Embryonic facial prominence (tissue), 1 donor: ENCODE data around the gene SAP30BP.
A peak's percentile ranks its signal among the peaks of the same experiment; 100 is the strongest.
"Not testable (repeated sequence)": the region's sequence is repeated elsewhere in the genome, so short reads cannot be mapped to it uniquely, and the experiment has no call there.

ENCODE experiments used
- DNase-seq: peaks from one replicate; pipeline ENCODE4 v3.0.0-alpha.2; 2016; ENCODE audit errors: extremely low spot score

SAP30BP gene

DNA sequence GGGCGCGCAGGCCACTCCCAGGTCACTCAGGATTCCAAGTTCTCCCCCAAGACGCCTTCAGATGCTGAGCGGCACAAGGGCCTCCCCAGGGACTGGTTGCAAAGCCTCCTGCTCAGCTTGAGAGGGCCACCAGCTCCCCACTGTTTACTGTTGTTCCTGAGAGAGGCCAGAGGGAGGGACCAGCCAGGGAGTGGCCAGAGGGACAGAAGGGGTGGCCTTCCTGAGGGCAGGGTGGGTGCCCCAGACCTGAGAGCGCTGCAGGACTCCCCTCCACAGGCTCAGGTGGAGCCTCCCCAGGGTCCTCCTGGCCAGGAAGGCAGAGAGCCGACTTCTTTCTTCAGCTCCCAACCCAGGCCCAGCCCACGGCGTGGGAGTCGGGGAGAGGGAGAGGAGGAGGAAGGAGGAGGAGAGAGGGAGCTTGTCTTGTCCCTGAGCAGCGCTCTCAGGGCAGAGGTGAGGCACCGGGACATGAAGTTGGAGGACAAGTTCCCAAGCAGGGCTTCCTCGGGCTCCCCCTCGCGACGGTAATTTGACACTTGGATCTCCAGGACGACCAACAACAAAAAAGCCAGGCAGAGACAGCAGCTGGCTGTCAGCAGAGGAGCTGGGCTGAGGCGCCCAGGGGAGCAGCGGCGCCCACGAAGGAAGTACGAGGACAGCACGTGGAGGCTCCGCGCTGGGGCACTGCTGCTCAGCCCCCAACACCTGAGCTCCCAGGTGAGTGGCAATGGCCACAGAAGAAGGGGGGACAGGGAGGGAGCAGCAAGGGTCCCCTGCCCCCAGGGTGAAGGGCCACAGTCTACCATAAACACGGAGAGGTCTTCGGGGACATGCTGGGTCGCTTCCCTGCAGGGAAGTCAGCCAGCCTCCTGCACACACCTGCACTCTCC, 33.4 kb upstream of the SAP30BP start:
- DNase-seq: peak; percentile 84

DNA sequence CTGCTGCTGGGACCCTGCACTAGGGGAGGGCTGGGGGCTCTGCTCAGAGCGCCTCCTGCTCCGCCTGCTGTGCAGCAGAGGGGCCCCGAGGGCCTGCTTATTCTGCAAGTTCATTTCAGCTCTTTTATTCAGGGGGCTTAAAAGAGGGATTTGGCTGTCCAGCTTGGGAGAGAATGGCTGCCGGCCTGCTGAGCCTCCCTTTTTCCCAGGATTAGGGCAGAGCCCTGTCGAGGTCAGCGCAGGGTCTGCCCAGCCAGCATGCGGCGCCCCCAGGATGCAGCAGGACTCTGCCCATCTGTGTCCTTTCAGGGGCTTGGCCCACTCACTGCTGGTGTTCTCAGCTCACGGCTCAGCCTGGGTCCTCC, 32.8 kb upstream of the SAP30BP start:
- no peak for DNase-seq

DNA sequence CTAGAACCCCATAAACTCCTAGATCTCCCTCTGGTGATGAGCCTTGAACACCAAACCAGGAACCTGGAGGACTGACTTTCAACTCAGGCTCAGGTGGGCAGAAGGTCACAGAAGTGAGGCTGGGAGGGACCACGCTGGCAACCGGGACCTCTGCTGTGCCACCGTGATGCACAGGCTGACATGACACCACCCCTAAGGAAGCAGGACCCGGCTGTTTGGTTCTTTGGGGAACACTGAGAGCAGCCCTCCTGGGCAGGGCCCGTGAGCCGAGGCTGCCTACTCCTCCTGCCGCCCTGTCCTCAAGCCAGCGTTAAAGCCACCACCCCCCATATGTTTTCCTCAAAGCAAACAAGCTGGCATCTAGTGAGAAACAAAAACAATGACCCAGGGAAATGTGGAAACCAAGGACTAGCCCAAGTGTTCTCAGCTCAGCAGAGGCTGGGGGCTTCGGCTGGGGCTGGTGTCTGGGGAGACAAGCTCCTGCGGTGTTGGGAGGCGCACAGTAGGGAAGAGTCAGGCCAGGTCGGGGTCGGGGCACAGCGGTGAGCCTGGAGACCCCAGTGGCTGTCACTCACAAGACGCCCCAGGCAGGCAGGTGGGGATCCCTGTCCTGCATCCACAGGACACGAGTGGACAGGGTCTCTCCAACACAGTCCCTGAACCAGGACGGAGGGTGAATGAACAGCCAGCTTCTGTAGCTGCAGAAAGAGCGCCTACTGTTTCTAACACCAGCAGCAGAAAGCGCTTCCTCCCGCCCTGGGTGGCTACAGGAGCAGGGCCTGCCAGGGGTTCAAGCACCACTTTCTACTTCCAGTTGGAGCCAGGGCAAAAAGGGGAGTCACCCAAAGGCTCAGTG, 32.2 kb upstream of the SAP30BP start:
- DNase-seq: no peak

DNA sequence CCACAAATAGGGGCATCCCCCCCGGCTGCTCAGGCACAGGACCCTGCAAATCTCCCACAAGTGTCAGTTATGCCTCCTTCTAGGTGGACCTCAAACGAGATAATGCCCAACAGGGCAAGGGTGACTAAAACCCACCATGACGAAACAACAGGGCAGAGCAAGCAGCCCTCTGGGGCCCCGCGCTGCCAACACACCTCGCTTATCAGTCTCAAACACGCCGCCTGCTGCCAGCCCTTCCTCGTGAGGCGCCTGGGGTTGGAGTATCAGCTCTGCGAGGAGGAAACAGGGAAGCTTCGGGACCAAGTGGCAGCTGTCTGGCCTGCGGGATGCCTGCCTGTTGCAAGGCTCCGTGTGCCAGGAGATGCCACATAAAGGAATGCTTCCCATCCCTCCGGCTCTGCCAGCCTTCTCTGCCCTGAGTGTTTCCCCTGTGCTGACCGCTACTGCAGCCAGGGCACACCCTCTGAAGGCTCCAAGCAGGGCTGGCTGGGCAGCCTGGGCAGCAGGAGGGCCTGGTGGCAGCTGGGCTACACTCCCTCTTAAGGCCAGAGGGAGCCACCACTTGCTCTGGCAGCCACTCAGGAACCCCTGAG, 31.4 kb upstream of the SAP30BP start:
- no peak for DNase-seq

DNA sequence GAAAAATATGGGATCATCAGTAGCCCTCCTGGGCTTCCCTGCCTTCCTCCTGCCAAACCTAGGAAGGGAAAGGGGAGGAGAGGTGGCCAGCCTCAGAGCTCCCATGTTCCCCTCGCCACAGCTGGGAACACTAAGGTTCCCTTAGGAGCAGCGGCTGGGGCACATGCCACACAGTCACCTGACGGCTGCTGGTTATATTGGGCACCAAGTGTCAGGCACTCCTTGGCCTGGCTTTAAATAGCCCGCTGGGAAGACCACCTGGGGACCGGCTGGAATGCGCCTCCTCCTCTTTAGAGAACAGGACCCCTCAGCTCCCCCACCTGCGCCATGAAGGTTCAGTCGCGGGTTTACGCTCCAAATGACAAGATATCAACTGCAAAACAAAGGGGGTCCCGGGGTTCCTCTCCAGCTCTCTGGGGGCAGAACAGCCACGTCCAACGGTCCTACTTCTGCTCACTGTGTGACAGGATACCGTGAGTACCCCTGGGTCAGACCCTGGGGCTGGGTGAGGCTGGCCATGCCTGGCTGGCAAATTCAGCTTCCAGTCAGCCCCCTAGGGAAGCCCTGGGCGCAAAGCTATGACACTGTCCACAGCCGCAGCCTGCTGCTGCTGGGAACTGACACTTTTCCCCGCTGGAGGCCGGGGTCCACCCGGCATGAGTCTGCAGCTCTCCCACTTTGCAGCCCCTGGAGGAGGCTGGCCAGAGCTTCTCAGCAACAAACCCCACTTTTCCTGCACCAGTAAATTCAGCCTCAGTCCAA, 30.6 kb upstream of the SAP30BP start:
- no peak for DNase-seq

DNA sequence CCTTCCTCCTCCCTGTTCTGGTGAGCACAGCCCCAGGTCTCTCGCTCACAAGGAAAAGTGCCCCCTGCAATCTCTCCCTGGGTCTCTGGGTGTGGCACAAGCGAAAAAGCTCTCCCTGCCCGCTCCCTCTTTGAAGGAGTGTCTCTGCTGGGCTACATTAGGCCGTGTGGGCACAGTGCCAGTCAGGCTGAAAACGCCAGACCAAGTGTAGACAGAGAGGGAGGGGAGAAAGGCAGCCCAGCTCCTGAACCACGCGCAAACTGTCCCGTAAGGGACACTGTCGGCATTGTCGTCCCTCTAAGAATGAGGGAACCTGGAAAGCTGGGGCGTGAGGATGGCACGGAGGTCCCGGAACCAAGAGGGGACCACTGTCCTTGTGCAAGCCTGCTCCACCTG, 30.0 kb upstream of the SAP30BP start:
- no peak for DNase-seq

DNA sequence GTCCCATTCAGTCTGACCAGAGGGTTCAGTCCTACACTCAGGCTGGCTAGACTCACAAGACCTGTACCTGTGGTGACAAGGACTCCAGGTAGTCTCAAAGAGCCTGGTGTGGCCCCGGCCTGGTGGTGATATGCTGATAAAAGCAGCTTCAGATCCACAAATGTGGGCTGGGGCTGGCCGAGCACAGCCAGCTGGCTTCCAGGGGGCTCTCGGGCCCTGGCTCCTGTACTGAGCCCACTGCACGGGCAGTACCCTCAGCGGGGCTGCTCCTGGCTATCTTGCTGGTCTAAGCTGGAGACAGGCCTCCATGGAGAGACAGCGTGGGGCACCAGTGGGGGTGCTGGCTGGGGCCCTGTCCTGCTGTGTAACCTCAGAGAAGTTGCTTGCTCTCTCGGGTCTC, 29.6 kb upstream of the SAP30BP start:
- no peak for DNase-seq

DNA sequence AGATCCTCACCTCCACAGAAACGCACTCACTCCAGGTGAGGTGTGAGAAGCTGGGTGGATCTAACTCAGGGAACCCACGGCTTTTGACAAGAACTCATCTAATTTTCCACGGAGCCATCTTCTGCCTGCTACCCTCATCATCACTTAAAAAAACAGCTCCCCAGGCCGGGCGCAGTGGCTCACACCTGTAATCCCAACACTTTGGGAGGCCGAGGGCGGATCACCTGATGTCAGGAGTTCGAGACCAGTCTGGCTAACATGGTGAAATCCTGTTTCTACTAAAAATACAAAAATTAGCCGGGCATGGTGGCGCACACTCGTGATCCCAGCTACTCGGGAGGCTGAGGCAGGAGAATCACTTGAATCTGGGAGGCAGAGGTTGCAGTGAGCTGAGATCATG, 29.1 kb upstream of the SAP30BP start:
- DNase-seq: not testable (repeated sequence)

DNA sequence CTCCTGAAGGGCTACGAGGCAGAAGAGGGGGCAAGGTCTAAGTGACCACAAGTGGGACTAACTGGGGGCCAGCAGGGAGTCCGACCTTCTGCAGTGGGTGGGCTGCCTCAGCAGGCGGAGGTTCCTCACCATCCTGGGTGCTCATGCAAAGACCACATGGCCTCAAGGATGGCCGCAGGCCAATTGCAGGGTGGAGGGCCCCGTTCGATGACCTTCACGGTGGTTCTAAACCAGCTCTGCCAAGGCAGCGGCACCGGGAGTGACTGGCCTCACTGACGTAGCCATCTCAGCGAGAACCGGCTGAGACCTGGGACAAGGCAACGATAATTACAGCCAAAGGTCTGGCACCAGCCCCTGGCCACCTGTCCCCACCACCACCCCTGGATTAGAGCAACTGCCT, 28.2 kb upstream of the SAP30BP start:
- no peak for DNase-seq

DNA sequence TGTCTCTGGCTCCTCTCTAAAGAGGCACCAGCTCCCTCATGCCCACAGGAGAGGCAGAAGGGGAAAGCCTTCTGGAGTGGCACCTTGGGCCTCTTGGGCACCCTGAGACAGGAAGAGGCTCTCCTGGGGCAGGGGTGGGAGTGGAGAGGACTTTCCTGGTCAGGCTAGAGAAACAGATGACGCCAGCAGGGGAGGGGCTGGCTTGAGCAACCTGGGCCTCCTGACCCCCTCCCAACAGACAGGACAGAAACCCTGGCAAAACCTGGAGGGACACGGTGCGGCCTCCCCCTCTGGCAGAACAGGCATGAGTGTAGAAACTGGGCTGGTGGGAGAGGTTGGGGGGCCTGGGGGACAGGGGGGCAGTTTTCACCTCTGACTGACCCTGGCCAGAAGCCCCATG, 27.8 kb upstream of the SAP30BP start:
- DNase-seq: no peak

DNA sequence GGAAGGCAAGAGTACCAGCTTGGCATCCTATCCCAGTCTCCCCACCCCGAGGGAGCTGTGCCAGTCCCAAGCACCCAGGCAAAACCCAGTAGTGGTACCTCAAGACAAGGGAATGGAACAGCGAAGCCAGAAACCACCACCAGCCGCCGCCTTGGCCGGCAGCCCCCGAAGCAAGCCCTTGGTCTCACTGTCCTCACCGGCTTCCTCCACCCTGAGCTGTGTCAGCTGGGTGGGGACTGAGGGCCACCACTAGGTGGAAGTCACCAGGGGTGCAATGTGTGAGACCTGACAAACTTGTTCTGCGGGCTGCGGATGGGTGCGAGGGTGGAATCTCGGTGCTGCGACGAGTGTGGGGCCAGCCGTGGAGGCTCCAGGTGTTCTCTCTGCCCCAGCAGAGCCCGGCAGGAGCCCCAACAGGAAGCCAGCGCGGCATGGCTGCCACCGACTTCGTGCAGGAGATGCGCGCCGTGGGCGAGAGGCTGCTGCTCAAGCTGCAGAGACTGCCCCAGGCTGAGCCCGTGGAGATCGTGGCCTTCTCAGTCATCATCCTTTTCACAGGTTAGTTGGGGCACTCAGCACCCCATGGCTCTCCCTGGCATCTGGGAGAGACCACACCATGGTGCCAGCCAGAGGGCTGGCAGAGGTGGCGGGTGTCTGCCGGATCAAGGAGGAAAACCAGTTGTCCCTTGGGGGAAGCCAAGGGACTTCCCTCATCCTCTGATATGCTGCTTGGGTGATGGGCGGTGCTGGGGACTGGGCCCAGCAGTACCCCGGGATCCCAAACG, 27.2 kb upstream of the SAP30BP start:
- no peak for DNase-seq

DNA sequence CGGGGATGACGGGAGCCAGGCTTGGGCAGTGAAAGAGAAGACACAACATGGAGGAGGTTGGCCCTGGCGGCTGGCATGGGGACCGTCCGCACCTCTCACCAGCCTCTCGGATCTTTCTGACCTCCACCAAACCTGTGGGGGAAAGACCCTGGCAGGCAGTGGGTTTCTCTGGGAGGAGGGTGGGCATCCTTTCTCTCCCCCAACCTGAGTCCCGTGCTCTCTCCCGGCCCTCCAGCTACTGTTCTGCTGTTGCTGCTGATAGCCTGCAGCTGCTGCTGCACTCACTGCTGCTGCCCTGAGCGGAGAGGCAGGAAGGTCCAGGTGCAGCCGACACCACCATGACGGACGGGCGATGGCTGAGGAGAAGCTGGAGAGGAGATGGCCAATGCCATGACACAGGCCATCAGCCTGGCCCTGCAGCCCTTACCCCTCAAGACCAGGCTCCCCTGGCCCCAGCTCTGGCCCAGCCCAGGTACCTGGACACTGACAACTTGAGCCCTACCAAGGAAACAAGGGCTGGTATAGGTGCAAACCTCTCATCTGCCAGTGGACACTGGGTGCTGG, 26.5 kb upstream of the SAP30BP start:
- DNase-seq: no peak

DNA sequence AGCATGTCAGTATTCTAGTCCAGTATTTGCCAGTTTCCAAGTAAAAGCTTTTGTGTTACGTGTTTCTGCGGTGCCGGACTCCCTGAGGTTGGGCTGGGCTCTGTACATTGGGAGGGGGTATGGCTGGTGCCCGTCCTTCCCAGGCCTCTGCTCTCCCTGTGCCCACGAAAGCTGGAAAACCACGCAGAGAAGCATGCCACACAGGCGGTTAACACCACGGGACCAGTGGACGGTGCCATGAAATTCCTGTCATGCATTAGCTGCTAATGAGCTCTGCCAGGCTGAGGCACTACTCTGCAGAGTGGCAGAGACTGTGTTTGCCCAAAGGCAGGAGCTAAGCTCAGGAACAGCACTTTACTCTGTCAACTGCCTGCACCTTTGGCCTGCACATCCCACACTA, 25.8 kb upstream of the SAP30BP start:
- DNase-seq: no peak

DNA sequence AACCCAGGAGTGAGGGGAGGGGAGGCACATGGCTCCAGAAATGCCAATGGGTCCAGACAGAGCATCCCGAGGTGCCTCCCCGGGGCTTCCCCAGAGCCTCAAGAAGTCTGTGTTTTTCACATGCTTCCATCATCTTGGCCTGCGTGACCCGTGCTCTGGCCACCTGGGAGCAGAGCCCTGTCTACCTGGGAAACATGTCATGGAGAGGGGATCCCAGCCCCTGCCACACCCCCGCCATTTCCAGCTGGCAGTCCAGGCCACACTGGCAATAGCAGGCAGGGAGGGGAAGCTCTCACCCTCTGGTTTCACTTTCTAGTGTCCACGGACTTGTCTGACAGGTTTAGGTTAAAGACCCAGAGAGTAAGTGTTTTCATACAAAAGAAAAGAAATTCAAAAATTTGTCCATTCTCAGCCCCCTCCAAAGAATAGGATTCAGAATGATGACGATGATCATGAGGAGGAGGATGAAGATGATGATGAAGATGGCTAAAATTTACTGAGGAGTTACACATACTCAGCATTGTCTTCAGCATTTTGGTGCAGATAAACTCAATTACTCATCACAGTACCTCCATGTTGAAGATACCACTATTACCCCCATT, 24.9 kb upstream of the SAP30BP start:
- no peak for DNase-seq

DNA sequence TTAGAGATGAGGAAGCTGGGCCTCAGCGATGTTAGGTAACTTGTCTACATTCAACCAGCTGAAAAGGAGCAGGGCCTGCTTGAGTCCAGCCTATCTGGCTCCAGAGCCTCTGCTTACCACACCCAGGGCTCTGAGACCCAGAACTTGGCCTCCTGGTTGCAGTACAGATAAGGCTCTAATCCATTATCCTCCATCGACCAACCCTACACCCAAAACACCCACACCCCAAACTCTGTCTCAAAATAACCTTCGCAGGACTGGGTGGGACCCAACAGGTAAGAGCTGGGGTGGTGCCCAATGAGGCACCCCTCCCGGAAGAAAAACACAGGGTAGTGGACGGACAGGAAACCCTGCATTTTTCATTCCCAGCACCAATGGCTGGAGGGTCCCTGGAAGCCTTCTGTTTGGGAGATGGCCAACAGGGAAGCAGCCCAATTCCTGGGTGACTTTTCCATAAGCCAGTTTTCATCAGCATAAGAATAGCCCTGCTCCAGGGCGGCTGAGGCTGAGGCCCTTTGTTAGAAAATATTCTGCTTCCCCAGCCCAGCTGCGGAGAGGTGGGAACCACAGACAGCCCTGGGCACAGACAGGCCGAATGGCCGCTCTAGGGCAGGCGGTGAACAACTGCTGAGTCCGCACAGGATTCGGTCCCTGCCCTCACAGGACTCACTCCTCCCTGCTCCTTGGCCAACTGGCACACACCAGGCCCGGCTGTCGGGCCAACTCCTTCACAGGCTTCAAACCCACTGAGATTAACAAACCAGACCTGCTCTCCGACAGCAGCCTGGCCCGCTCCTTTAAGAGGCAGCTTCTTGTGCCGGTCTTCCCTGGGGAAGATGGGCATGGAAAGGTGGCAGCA, 24.1 kb upstream of the SAP30BP start:
- no peak for DNase-seq

DNA sequence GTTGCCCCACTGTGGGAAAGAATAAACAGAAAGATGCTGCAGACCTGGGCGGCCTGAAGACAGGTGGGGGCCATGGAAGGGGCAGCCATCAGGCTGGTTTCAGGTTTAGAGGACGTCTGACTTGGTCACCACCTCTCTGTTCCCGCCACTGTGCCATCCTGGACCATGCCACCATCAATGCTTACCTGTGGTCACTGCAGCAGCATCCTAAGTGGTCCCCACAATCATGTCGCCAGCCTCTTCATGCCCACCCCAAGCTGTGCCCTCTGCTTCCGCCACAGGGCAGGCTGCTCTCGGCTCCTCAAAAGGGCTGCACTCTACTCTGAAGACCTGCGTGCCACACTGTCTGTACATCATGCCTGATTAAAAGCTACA, 23.5 kb upstream of the SAP30BP start:
- DNase-seq: no peak

DNA sequence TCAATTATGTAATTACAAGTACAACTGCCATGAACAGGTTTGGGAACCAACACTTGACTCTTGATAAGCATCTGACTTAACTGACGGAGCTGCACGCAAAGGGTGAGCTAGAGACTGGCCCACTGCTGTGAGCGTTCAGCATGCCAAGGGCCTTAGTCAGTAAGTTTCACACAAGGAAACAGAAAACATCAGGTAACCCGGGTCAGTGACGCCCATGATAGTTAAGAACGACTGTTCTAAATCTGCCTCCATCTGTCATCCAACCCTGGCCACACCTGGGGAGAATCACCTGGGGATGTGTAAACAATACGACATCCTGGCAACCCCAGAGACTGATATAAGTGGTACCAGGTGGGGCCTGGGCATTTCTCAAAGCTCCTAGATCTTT, 21.6 kb upstream of the SAP30BP start:
- no peak for DNase-seq

DNA sequence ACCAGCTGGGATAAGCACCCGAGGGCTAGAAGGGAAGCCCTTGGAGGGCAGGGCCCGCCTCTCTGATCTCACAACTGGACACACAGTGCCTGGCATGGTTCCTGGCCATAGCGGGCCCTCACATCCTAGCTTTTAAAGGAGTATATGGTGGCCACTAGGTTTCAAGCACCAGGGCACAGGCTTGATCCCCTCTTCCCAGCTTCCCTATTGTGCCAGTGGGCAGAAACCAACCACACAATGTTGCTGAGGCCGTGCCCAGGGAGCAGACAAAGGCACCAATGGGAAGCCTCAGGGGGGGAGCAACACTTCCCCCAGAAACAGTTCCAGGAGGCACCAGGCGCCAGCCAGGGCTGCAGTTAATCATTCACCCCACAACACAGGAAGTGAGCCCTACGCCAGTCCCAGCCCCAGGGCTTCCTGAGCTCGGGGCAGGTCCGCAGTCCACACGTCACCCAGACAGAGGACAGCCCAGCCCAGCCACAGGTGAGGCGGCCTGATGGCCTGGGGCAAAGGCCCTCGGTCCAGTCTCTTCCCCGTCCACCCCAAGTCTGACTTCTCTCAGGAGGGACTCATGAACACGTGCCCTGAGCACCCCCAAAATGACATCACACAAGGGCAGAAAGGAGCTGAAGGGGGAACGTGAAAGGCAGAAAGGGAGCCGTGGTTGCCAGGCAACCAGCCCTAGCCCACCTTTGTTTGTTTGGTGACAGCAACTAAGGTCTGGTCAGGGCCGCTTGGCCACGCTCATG, 21.1 kb upstream of the SAP30BP start:
- no peak for DNase-seq

DNA sequence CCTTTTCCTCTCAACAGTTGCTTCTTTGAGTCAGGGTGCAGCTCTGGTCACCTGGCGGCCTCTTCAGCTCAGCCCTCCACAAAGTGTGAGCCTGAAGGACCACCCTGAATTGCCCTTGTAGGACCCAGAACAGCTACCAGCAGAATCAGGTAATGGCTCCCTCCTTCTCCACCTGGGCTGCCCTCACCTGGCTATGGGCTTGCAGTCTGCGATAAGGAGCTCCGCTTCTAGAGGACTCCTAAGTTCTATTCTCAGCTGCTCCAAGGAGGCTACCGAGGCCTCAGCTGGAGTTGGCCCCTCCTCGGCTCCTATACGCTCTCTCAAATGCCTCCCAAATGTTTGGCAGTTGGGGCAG, 20.5 kb upstream of the SAP30BP start:
- DNase-seq: no peak
